Activated CD8-positive, alpha-beta memory T cell treated with anti-CD3 and anti-CD28 coated beads for 48 hours (primary cell): ENCODE data around the gene RTP4.
A peak's percentile ranks its signal among the peaks of the same experiment; 100 is the strongest.

Experiments used
- DNase-seq, 3 experiments: peaks; one replicate each; pipeline ENCODE4 v3.0.0-alpha.2; 2020; ENCODE audit warnings: low read depth in 2 of 3, low spot score in 2 of 3

Gene RTP4, protein sequence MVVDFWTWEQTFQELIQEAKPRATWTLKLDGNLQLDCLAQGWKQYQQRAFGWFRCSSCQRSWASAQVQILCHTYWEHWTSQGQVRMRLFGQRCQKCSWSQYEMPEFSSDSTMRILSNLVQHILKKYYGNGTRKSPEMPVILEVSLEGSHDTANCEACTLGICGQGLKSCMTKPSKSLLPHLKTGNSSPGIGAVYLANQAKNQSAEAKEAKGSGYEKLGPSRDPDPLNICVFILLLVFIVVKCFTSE

DNA sequence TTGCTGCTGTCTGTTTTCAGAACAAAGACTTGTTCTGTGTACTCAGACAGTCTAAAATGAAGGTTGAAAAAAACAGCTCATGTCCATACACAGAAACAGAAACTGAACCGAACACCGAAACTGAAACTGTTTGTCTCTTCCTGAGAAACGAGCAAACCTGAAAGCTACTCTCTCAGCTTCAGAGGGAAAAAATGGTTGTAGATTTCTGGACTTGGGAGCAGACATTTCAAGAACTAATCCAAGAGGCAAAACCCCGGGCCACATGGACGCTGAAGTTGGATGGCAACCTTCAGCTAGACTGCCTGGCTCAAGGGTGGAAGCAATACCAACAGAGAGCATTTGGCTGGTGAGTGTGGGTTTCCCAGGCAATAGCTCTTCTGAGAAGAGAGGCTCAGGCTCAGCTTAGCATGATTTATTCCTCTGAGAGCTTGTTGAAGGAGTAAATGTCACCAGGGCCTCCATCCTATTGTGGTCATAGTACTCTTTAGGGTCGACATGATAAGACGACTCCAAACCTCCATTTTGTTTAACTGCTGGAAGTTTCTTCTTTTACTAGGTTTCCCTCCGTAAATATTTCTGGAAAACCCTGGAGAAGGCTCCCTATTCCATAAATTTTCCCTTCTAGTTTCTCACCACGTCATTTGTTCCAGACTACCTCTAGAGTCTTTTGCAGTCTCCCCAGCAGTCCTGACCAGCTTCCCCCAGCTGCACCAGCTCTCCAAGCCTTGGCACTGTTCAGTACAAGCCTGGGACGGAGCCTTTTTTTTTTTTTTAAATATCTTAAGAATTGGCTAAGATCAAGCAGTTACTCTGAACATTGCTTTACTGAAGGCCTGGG is at the start of gene RTP4:
TSS of gene RTP4 (plus strand) at position 135 of the 838 bp plus-strand sequence. CDS start at position 192, 57 bp downstream.
- peak in 2 of 3 experiments; percentile 26 for DNase-seq

DNA sequence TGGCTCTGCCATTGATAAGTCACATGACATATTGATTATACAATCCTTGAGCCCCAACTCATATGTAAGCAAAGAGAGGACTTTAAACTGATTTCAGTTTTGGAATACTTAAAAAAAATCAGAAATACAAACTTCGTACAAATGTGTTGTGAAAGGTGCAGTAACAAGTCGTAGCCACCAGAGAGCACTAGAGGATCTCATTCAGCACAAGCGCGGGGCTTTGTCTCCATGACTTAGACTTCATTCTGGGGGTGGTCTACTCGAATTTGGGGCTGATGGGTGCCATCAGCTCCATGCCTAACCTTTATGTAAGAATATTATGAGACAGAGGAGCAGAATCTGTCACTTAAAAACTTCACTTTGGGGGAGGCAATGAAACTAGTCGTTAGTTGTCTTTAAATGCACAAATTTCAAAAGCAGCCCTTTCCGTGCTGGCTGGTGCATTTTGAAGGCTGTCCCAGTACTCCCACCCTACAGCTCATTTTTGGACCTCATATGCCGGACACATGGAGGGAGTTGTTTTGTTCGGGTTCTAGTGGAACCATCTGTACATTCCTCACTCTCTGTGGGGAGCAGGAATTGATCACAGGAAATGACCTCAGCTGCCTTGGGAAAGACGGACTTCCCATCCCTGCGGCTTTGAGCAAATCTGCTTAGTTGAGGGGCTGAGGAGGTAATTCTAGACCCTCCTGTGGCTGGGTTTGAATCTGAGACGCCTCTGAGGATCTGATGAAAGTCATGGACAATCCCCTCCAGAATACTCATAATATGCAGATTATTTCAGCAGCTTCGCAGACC is 49.2 kb upstream of the RTP4 start:
- peak in 1 of 3 experiments; percentile 11 for DNase-seq

DNA sequence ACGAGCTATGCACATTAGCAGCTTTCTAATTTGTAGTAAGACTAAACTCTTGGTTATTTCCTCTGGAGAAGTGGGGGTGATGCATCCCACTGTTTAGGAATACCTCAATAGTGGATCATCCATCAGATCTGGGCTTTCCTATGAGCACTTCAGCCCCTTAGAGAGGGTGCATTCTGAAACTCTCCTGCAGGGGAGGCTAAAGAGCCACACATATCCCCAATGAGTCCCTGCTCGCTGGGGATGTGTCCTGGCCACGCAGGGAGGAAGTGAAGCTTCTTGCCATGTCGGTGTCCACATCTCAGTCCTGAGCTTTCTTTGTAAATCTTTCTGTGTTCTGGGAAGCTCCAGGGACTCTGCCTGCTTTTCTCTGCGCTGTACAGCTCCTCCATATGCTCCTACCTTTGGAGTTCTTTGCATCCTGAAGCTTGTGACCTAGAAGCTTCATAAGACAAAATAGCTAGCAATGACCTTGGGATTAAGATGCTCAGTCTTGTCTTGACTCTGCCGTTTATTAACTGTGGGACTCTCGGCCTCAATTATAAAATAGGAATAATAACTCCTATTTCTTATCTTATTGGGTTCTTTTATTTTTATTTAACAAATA is 48.4 kb upstream of the RTP4 start:
- peak; percentile 11 to 34 (median 14) for DNase-seq

DNA sequence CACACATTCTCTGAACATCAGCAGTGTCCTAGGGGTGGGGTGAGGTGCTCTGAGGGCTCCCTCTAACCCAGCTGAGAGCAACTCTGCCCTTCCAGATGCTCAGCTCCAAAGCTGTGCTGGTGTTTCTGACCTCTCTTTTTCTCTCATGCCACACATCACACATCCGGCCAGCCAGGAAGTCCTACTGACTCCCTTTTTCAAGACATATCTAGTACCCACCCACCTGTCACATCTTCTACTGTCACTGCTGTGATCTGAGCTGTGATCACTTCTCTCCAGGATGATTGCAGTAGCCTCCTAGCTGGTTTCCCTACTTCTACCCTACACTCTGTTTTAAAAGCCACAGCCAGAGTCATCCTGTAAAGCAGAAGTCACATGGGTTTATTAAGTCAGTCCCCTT is 46.4 kb upstream of the RTP4 start:
- DNase-seq: no peak

DNA sequence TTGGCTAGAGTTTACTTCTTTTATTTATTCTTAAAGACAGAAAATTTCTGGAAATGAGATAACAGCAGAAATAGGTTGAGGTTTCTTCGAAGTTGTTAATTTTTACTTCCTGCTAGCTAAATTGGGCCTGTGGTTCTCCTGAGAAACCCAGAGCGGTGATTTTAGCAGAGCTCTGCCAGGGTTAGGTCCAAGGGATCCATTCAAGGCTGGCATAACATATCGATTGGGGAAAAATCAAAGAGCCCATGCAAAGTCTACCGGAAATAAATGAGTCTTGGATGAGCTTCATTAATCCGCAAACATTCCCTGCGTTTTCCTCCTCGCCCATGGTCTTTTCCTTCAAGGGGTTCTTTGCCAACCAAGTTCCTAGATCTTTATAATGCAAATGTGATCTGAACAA is 45.9 kb upstream of the RTP4 start:
- no peak for DNase-seq

DNA sequence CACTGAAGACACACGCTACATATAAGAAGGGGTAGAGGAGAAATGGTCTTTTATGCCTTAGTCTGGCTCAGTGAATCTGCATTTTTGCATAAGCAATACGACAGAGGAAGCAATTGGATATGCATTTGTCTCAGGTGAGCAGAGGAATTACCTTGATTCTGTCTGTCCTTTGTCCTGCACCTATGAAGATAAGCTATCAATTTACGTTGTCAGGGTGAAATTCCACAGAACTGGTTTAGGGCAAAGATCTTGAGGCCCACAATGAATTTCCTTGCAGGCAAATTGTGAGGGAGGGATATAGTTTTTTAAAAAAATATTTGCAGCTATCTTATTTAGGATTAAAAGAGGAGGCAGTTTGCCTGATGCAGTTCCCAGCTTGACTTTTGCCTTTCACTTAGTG is 45.1 kb upstream of the RTP4 start:
- DNase-seq: no peak

DNA sequence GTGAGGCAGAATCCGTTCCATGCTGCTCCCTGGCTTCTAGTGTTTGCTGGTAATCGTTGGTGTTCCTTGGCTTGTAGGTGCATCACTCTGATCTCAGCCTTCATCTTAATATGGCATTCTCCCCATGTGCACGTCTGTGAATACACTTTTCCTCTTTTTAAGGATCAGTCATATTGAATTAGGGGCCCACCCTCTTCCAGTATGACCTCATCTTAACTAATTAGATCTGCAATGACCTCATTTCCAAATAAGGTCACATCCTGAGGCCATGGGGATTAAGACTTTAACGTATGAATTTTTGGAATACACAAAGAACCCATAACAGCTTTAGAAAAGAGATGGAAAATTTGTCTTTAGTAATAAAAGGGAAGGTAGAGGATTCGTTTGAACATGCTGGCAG is 42.6 kb upstream of the RTP4 start:
- no peak for DNase-seq

DNA sequence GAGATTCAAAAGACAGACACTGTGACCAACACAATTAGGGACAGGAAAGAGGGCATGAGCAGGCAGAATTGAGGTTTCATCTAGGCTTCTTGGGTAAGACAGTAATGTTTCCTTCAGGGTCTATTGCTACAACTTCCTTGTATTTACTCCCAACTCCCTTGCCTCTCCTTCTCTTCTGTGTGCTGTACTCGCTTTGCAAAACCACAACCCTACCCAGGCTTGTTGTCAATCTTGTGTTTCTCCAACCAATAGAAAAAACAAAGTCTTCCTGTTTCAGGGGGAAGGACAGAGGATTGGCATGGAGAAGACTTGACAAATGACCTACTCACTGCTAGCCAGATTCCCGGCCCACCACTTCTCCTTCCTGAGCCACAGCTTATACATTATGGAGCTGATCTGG is 40.3 kb upstream of the RTP4 start:
- DNase-seq: no peak

DNA sequence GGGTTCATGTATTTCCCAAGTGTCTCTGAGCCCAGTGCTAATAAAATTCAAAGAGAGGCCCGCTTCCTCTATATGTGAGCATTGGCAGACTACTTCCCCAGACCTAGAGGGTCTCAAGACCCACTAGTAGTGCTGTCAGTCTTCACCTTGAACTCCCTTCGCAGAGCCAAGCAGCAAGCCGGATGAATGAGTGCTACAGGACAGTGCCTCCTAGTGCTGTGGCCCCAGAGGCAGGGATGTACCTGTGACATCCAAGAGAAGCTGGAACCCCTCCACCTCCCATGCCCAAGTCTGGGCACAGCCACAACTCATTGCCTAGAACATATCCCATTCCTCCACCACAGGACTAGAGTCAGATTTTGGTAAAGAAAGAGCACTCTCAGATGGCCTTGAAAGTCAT is 39.5 kb upstream of the RTP4 start:
- DNase-seq: no peak

DNA sequence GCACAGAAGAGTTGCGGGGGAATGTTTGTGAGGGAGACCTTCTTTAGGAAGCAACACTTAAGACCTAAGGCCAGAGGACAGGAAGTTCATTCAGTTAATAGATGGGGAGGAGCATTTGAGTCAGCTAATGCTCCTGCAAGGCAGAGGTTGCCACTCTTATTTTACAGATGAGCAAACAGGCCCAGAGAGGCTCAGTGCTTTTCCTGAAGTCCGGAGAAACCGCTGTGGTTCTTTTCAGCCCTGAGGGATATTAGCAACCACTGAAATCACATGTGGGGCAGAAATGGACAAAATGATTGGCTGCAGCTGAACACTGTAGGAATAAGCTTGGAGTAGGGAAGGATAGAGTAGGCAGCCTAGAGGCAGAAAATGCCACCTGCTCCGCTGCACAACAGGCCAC is 33.3 kb upstream of the RTP4 start:
- no peak for DNase-seq

DNA sequence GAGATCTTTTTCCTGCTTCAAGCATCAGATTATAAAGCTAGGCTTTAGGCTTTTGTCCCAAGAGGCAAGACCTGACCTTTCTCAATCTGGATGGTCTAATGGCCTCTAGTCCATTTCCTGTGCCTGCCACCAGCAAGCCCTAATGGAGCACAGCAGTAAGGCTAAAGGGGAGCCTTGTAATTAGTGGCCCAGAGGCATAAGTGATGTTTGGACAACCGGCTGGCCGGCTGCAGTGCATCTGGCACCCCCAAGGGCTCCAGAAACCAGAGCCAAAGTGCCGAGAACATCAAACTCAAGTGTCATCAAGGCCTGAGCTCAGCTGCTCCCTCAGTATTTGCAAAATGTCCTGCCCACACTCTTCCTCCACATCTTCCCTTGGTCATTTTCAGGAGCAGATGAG is 31.9 kb upstream of the RTP4 start:
- DNase-seq: no peak

DNA sequence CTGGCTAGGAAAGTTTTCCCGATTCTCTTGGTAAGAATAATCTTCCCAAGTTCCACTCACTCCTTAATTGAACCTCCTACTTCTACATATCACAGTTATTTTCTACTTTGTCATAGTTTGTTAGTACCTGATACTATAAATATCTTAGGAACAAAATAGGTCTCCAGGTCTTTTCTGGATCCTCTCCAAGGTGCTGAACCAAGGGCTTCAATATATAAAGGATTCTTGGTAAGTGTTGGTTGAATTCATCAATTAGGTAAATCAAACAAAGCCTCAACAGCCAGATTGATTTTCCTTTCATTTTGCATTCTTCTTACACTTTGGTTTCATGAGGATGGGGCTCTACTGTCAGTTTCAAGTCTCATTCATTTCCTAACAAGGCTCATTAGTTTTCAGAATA is 27.6 kb upstream of the RTP4 start:
- DNase-seq: no peak

DNA sequence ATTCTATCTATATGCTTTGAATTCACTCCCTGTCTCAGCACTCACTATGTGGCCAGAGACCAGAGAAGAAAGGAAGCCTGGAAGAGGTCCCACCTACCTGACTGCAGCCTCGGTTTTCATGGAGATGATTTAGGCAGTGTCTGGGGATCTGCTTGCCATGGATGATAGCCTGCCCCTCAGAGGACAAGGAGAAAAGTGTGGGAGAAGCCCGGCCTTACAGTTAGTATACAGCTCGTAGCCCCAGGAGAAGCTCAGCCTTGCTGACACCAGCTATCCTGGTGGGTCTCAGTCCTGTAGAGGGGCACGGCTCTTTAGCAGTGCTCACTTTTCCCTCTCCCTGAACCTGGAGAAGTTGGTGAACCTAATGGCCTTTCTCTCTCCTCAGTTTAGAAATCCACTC is 25.9 kb upstream of the RTP4 start:
- no peak for DNase-seq

DNA sequence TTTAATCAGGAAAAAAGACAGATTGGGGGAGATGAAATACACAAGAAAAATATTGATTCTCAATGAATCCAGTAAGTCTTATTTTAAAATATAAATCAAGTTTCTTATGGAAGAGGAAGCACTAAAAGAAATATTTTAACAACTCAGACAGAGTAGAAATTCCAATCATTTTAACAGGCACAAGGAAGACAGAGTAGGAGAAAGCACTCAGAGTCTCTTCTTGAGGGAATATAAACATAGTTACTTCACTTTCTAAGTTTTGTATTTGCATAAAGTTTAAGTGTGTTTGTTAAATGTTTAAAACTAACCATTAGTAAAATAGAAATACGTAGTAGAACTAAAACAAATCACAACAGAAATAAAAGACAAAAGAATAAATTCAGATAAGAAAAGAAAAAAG is 24.5 kb upstream of the RTP4 start:
- no peak for DNase-seq

DNA sequence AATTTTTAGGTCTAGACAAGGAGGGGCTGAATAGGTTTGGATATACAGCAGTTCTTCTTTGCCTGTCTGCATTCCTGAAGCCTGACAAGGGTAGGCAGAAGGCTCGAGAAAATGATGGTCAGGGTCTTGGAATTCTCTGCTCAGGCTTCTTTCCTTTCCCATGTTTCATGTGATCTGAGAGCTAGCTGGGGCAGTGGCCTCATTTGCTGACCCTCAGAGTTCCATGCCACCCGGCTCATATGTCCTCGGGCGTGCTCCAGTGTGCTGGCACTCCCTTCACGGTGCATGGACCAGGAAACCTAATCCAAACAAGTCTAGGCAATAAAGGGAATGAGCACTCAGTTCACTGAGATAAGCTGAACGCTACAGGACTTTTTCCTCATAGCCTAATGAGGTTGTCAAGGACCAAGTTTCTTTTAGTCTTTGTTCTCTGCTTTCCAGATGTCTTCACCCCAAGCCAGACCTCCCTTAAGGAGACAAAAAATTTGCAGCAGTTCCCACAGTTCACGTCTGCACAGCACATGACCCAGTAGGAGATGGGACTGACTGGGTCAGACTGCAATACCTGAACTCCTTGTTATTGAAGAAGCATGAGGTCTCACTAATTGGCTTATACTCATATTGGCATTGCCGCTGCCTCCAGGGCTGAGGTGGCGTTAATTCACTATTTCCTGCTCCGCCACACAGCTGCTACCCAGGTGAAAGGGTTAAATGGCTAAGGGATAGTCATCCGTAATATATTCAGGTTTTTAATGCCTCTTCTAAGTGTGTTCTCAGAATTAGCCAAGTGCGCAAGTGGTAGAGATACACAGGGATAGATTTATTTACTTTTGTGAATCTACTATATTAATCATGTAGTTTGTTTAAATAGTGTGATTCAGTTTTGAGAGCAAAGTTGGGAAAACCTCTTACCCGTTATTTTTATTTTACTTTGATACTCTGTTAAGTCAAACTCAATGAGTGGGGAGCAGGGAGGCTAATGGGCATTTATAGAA is 15.3 kb upstream of the RTP4 start:
- no peak for DNase-seq

DNA sequence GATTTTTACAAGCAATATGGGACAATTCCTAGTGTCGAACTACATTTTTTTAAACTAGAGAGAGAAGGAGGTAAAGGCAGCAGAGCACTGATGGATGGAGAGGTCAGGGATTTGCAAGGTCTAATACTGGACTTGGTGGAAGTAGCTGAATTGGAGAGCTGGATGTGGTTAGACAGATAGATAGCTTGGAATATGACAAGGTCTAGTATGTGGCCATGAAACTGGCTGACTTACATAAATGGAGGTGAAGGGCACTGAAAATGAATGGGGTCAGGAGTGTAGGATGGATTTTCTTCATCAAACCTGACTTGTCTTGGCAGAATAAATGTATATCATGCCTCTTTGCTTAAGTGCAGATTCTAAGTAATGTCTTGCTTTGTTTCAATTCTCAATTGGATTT is 10.1 kb upstream of the RTP4 start:
- DNase-seq: no peak

DNA sequence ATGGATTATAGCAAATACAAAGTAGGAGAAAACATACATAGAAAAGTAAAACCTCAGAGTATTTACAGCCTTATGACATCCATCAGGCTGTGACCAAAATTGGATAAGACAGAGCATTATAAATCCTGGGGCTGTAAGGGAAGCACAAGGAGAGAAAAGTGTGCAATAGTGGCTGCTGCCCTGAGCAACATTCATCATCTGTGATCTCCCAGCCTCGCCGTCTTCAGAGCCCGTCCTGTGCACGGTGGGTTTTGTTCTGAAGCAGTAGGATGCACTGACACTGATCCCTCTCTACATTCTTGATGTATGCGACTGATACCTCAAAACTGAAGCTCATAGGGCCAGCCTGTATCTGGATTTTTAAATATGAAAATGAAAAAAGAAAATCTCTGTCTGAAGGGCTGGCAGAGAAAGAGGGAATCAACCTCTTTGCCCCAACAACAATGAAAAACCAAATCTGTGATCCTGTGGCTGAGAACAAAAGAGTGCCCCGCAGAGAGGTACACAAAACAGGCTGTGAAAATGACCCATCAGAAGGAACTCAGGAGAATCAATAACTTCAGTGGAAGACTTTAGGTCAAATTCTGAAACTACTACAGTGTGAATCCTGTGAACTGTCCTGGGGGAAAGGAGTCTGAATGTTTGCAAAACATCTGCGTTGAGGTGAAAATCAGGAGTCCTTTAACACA is 8.2 kb upstream of the RTP4 start:
- no peak for DNase-seq

DNA sequence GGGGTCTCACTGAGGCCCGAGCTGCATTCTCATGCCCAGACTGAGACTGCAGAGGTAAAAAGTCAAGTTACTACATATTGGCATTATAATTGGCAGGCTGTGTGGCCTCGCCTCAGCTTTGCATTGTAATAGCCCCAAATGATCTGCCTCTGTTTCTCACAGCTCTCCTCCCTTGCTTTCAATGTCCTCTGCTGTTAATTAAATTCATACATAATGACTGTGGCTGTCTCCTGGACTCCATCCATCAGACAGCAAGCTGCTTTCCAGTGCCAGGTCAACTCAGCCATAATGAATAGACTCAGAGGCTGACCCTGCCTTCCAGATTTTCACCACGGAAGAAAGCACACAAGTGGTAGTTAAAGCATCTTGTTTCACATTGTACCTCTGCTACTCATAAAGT is 7.6 kb upstream of the RTP4 start:
- DNase-seq: no peak

DNA sequence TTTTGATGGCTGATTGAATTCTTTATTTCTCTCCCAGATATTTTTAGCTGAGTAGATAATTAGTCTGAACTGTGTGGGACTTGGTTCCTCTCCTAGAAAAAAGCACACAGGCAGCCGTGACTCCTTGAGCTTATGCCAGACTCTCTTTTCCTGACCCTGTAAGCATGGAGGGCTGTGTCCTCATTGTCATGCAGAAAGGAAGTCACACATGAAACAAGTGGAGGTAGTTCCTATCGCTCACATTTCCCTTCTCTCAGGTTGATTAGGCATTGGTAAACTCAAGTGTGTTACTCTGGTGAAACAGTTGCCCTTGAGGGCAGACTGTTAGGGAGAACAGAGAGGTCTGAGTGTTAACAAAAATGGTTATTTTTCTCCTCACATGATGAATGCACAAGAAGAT is 6.3 kb upstream of the RTP4 start:
- no peak for DNase-seq
